Left hindlimb (tissue), 1 donor: ENCODE results near the gene HMGN3.

Experiments
- DNase-seq: peaks from one replicate; pipeline ENCODE4 v3.0.0-alpha.2; 2018

The HMGN3 gene

GRCh38 chr6:79232696-79233462 lies 1.6 kb downstream of the HMGN3 start:
- no peak for DNase-seq

DNA sequence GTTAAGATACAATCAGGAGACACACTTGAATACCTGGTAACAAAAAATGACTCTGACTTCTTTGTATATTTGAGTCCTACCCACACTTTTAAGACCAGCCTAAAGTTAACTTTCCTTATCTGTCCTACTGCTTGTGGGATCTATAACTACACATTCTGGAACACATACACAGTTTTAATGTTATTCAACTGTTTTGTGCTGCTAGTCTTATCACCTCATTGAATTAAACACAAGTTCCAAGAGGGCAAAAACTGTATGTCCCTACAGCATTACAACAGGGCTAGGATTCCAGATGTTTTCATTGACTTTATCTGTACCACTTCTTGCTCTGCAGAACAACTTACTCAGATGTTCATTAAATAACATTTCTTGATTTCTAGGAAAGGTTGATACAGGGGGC lies 2.8 kb downstream of the HMGN3 start:
- no peak for DNase-seq

GRCh38 chr6:79231101-79231500 lies 3.4 kb downstream of the HMGN3 start:
- DNase-seq, result no peak

- DNase-seq, result no peak
Observed at GRCh38 chr6:79230149-79230548, 4.3 kb downstream of the HMGN3 start.

- no peak for DNase-seq
Observed at GRCh38 chr6:79227445-79227844, 7.0 kb downstream of the HMGN3 start.

DNA sequence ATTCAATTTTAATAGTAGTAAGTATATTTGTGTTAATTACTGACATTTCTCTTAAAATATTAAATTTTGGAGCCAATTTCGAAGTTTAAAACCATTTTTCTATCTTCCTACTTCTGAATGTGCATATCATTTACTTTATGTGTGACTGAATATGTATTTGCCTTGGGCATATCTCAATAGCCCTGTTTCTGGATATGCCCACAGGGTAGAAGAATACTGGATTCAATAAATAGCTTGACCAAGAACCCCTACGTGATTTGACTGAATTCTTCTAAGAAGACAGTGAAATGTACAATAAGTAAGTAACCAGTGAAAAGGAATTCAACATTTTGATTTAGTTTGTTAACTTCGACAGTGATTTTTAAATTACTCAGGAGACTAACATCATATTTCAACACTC lies 7.8 kb downstream of the HMGN3 start:
- DNase-seq, result no peak

GRCh38 chr6:79225717-79226599 lies 8.5 kb downstream of the HMGN3 start:
- DNase-seq, result no peak

GRCh38 chr6:79223611-79224404 lies 10.7 kb downstream of the HMGN3 start:
- no peak for DNase-seq

GRCh38 chr6:79215213-79215824 lies 19.2 kb downstream of the HMGN3 start:
- no peak for DNase-seq

DNA sequence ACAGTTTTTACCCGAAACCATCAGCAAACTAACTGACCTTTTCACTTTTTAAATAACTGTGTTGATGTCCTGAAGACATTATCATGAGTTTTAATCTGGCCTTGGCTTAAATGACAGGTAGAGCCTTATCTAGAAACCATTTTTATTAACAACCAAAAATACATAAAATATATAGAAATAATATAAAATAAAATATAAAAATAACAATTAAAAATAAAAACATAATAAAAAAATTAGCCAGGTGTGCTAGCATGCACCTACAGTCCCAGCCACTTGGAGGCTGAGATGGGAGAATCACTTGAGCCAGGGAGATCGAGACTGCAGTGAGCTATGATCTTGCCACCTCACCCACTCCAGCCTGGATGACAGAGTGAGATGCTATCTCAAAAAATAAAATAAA lies 21.6 kb downstream of the HMGN3 start:
- DNase-seq, result no peak

- no peak for DNase-seq
Observed at GRCh38 chr6:79208816-79209215, 25.7 kb downstream of the HMGN3 start.

DNA sequence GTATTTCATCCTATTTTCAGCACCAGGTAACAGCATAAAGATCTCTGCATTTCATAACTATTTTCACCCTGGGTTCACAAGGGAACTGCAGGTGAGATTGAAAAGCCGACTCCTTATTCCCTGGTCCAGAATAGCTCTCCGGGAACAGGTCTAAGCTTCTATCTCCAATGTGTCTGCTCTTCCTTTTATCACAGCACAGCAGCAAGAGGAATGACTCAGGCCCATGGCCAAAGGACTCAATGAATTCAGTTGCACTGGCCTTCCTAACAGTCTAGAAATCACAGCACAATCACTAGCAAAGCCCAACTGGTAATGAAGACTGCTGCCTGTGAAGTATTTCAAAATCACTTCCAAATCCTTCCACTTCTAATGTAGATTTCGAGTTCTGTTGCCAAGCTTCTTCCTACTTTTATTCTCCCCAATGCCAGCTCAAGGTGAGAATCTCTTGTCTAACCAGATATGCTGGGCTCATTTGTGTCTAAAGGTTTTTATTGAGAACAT lies 30.7 kb downstream of the HMGN3 start:
- DNase-seq, result no peak

DNA sequence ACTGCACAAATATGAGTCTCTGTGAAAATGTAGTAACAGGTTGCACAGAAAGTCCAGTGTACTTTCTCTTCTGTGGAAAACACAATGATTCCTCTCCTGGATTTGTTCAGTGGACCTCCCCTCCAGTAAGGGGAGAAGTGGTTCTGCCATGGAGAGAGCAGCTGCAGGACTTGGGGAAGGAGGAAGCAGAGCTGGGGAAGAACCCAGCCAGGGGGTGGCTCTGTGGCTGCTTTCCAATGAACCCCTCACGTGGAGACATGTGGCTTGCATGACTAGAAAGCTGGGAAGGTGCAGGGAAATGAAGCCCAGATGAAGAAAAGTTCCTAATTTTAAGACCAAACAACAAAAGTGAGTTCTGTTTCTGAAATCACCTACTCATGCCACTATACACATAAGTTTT lies 31.9 kb downstream of the HMGN3 start:
- no peak for DNase-seq

GRCh38 chr6:79201983-79202382 lies 32.5 kb downstream of the HMGN3 start:
- DNase-seq, result no peak

DNA sequence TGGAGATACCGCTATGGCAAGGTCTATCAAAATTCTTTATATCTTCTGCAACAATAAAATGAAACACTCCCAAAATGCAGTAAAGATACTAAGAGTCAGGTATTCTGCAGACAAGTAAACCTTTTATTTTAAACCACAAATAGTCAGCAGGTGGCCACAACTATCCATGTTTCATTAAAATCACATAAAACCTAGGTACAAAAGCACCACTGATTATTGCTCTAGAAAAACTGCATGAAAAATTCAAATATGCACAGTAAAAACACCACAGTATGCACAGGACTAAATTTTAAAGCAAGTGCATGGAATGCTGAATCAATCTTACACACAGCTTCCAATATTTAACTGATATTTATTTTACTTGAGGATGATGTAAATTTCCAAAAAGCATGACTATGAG lies 33.3 kb downstream of the HMGN3 start:
- DNase-seq, result no peak

DNA sequence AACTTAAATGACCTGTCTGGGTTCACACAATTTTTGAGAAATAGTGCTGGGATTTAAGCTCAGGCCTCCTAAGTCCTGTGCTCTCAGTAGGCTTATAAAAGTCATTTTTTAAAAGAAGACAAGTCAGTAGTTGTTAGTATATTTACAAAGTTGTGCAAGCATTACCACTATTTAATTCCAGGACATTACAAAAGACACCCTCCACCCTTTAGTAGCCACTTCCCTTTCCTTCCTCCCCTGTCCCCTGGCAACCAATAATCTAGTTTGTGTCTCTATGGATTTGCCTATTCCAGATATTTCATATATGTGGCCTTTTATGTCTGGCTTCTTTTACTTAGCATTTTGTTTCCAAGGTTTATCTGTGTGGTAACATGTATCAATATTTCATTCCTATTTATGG lies 37.6 kb downstream of the HMGN3 start:
- DNase-seq, result no peak

GRCh38 chr6:79193971-79194370 lies 40.5 kb downstream of the HMGN3 start:
- DNase-seq, result no peak

DNA sequence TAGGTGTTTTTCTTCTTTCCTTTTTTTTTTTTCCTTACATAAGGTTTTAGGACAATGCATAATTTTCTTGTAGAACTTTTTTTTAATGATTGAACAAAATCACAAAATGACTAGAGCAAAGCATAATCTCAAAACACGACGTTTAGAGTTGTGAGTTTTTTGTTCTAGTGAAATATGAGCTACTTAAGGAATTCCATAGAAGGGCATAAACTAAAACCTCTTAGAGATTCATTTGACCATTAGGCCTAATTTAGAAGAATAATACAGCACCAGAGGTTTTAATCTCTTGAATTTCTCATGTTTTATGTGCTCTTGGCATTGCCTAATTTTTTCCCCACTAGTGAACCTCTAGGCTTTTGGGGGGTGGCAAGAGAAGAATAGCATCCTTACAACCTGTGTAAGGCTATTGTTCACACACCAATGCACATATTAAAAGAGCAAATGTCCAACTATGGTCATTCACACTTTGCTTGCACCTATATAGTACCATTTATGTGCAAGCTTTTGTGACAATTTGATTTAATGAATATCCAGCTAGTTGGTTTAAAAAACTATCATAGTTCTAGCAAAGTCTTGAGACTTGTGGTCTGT lies 44.6 kb downstream of the HMGN3 start:
- no peak for DNase-seq

GRCh38 chr6:79188885-79189480 lies 45.5 kb downstream of the HMGN3 start:
- peak; percentile 53 for DNase-seq

GRCh38 chr6:79188107-79188506 lies 46.4 kb downstream of the HMGN3 start:
- no peak for DNase-seq

DNA sequence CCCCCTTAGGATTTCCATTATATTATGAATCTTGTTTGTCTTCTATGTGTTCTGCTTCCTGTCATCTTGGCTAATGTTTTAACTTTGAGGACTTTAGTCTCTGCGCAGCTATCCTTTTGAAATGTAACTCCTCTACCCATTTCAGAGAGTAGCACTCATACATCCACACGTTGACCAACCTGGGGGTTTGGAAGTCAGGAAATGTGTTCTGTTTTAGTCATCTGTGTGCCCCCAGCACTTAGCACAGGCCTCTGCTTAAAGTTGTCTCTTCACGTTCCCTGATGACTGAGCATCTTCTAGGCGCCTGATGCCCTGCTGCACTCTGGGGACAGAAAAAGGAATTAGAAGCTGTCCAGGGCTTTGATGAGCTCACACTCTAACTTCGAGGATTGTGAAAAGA lies 47.9 kb downstream of the HMGN3 start:
- no peak for DNase-seq

- DNase-seq, result no peak
Observed at GRCh38 chr6:79184641-79185040, 49.8 kb downstream of the HMGN3 start.
